Measurements from ENCODE around the gene TNS1. TPM values are rescaled to one million over a fixed set of nuclear protein-coding genes. Genes with fewer than 3 reads are reported as not detected.

Gene TNS1
- total and polyA plus RNA-seq, 2 donors (not counting 1 experiment from before 2014, with no cell fraction given): 0.10 to 0.86 TPM

DNA sequence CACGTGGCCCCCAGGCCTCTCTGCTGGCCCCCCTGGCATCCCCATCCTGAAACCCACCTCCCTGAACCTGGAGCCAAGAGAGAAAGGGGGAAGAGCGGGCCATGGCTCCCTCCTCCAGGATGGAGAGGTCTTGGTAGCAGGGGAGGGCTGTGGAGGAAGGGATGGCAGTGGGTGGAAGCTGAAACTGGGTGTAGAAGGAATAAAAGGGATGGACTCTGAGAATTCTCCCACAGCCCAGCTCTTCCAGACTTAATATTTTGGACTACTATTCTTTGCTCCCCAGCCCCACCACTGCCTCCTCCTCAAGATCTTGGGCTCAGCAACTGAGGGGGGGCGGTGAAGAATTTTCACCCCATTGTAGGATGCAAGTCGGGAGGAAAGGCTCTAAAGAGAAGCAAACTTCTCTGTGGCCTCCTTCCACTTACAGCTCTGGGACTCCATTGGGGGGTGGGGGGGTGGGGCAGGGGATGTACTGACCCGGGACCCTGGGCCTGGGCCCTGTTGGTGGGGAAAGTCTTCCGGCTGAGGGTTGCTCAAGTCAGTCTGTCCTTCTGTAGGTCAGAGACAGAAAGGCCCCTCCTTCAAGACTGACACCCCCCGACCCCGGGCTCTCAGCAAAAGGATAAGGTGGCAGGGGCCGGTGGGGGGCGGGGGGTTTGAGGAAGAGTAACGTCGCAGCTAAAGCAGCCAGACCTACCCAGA is 501 bp downstream of the TNS1 start:
- Histone ChIP-seq H3K27ac (ENCODE audit: low read length in 2 of 2) (no peak overlapping the region), H3K4me1 (ENCODE audit: control insufficient read depth in 2 of 2, insufficient read depth in 2 of 2, low read length in 2 of 2) (no peaks in the 10 kb centered on the region), H3K27me3 (replicated peaks in 1 of 4; ENCODE audit: control extremely low read depth in 1 of 4, control insufficient read depth in 3 of 4, insufficient read depth in 4 of 4, low read length in 3 of 4) (no peaks in the 10 kb centered on the region), H3K79me2 (ENCODE audit: control insufficient read depth, insufficient read depth, low read length) (no peaks in the 10 kb centered on the region), H3K4me3 (ENCODE audit: control extremely low read depth in 1 of 5, extremely low read depth in 1 of 5, insufficient read depth in 1 of 5, low read depth in 2 of 5, low read length in 4 of 5) (no peak overlapping the region), H3K9ac (ENCODE audit: low read length) (no peak overlapping the region), H4K20me1 (ENCODE audit: control insufficient read depth, insufficient read depth, low read length, poor library complexity, severe bottlenecking) (no peaks in the 10 kb centered on the region), H3K9me3 (ENCODE audit: control extremely low read depth in 1 of 3, control insufficient read depth in 2 of 3, insufficient read depth in 1 of 3, low read length in 2 of 3) (no peaks in the 10 kb centered on the region), H3K36me3 (replicated peaks in 1 of 2; ENCODE audit: control extremely low read depth in 1 of 2, control insufficient read depth in 1 of 2, extremely low read depth in 1 of 2, insufficient read depth in 2 of 2, low read length in 1 of 2) (no peaks in the 10 kb centered on the region), H3K4me2 (replicated peaks; ENCODE audit: low read depth, low read length, poor library complexity, severe bottlenecking) (no peak overlapping the region), H2AFZ (ENCODE audit: insufficient read depth, low read depth, low read length, poor library complexity, severe bottlenecking) (no peak overlapping the region)
- intact Hi-C loops (cut with micrococcal nuclease): no loop called here
- WGBS (ENCODE audit: insufficient coverage): 73% methylated on average over 5 of the region's 12 CpGs
- H3K4me1 Mint-ChIP-seq: no peaks in the 10 kb centered on the region
- H3K27ac Mint-ChIP-seq: no peak overlapping the region
- H3K9me3 Mint-ChIP-seq (ENCODE audit: insufficient read depth): no peaks in the 10 kb centered on the region
- ChIA-PET CTCF (interaction anchor here (0.6 kb wide), 1 partner anchor 9 kb away, joined by 3 read pairs; no protein-coding TSS in a partner anchor), POLR2A (no interaction called here)
- H3K4me3 Mint-ChIP-seq: no peak overlapping the region
- ATAC-seq (ENCODE audit: low read depth) (no peak), DNase-seq (no peak)
- TF ChIP-seq, protein P1, sequence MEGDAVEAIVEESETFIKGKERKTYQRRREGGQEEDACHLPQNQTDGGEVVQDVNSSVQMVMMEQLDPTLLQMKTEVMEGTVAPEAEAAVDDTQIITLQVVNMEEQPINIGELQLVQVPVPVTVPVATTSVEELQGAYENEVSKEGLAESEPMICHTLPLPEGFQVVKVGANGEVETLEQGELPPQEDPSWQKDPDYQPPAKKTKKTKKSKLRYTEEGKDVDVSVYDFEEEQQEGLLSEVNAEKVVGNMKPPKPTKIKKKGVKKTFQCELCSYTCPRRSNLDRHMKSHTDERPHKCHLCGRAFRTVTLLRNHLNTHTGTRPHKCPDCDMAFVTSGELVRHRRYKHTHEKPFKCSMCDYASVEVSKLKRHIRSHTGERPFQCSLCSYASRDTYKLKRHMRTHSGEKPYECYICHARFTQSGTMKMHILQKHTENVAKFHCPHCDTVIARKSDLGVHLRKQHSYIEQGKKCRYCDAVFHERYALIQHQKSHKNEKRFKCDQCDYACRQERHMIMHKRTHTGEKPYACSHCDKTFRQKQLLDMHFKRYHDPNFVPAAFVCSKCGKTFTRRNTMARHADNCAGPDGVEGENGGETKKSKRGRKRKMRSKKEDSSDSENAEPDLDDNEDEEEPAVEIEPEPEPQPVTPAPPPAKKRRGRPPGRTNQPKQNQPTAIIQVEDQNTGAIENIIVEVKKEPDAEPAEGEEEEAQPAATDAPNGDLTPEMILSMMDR (IDR thresholded peaks at IDR 0.05): no peak
- no peak for TF ChIP-seq EZH2 (IDR thresholded peaks at IDR 0.05; ENCODE audit: borderline replicate concordance, insufficient read depth, low read depth, low read length, poor library complexity, severe bottlenecking)
- peaks cover 31% of the 10 kb centered on the region for H3K27me3 Mint-ChIP-seq

DNA sequence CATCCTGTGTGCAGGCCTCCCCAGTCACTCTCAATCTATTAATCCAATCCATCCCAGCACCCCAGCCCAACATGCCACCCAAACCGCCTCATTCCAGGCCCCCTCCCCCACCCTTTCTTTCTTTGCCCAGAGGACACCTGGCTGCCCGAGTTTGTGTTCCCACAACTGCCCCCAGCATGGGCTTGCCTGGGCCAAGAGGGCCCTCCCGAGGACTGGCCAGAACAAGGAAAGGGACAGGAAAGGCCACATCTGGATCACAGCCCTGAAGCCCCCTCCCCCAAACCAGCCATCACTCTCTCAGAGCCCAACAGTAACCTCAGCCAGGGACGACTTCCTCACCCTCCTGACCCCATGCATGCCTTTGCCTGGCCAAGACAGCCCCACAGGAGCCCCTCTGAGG is 1.2 kb downstream of the TNS1 start:
- Histone ChIP-seq H3K9ac (ENCODE audit: low read length) (no peak overlapping the region), H3K9me3 (ENCODE audit: control extremely low read depth in 1 of 3, control insufficient read depth in 2 of 3, insufficient read depth in 1 of 3, low read length in 2 of 3) (no peaks in the 10 kb centered on the region), H2AFZ (ENCODE audit: insufficient read depth, low read depth, low read length, poor library complexity, severe bottlenecking) (no peak overlapping the region), H3K4me1 (ENCODE audit: control insufficient read depth in 2 of 2, insufficient read depth in 2 of 2, low read length in 2 of 2) (no peaks in the 10 kb centered on the region), H3K27ac (ENCODE audit: low read length in 2 of 2) (no peak overlapping the region), H3K79me2 (ENCODE audit: control insufficient read depth, insufficient read depth, low read length) (no peaks in the 10 kb centered on the region), H4K20me1 (ENCODE audit: control insufficient read depth, insufficient read depth, low read length, poor library complexity, severe bottlenecking) (no peaks in the 10 kb centered on the region), H3K27me3 (replicated peaks in 1 of 4; ENCODE audit: control extremely low read depth in 1 of 4, control insufficient read depth in 3 of 4, insufficient read depth in 4 of 4, low read length in 3 of 4) (peaks cover 0 to 1% (median 0%) of the 10 kb centered on the region in 4 experiments), H3K4me2 (replicated peaks; ENCODE audit: low read depth, low read length, poor library complexity, severe bottlenecking) (no peak overlapping the region), H3K36me3 (replicated peaks in 1 of 2; ENCODE audit: control extremely low read depth in 1 of 2, control insufficient read depth in 1 of 2, extremely low read depth in 1 of 2, insufficient read depth in 2 of 2, low read length in 1 of 2) (no peaks in the 10 kb centered on the region), H3K4me3 (ENCODE audit: control extremely low read depth in 1 of 5, extremely low read depth in 1 of 5, insufficient read depth in 1 of 5, low read depth in 2 of 5, low read length in 4 of 5) (no peak overlapping the region)
- peaks cover 31% of the 10 kb centered on the region for H3K27me3 Mint-ChIP-seq
- ChIA-PET CTCF (interaction anchor here (0.6 kb wide), 1 partner anchor 8 kb away, joined by 3 read pairs; no protein-coding TSS in a partner anchor), POLR2A (no interaction called here)
- H3K9me3 Mint-ChIP-seq (ENCODE audit: insufficient read depth): no peaks in the 10 kb centered on the region
- ATAC-seq (ENCODE audit: low read depth) (no peak), DNase-seq (no peak)
- WGBS (ENCODE audit: insufficient coverage): 84% methylated on average over 4 of the region's 4 CpGs
- intact Hi-C loops (cut with micrococcal nuclease): no loop called here
- TF ChIP-seq, protein P1 (IDR thresholded peaks at IDR 0.05): no peak
- no peak for TF ChIP-seq EZH2 (IDR thresholded peaks at IDR 0.05; ENCODE audit: borderline replicate concordance, insufficient read depth, low read depth, low read length, poor library complexity, severe bottlenecking)
- no peak overlapping the region for H3K4me3 Mint-ChIP-seq
- no peak overlapping the region for H3K27ac Mint-ChIP-seq
- H3K4me1 Mint-ChIP-seq: no peaks in the 10 kb centered on the region

All from B cell (primary cell).